Gastrocnemius medialis (tissue), 4 donors: ENCODE measurements around the gene DTL.

Source experiments
- CTCF ChIP-seq, 5 experiments: fragments of 450-650 bp in 3 of 5; fragments of 200-600 bp in 2 of 5; sonication (generic) in 2 of 5; IDR thresholded peaks in 4 of 5; conservative IDR thresholded peaks in 1 of 5; 1 replicate in 4 of 5; 2 replicates in 1 of 5; pipeline ENCODE4 v1.5.1; 2016 to 2019; ENCODE audit warnings: antibody characterized with exemption in 5 of 5, mild to moderate bottlenecking in 3 of 5, moderate library complexity in 3 of 5
- POLR2A ChIP-seq, 2 donors: fragments of 450-650 bp; IDR thresholded peaks; one replicate each; pipeline ENCODE4 v1.6.1; 2017; ENCODE audit warnings: antibody characterized with exemption in 2 of 2, mild to moderate bottlenecking in 2 of 2, moderate library complexity in 2 of 2

GRCh38 chr1:212077028-212077427 lies 41.5 kb downstream of the DTL start:
- TF ChIP-seq CTCF (IDR thresholded peaks at IDR 0.05 in 4 of 5, conservative IDR thresholded peaks at IDR 0.05 in 1 of 5) (no peak), POLR2A (IDR thresholded peaks at IDR 0.05) (no peak)
